Limb (tissue), 2 donors: ENCODE measurements around the gene PPFIA2.

Source experiments
- DNase-seq, 2 donors: peaks; one replicate each; pipeline ENCODE4 v3.0.0-alpha.2; 2016; ENCODE audit errors: extremely low spot score in 2 of 2

The PPFIA2 gene

DNA sequence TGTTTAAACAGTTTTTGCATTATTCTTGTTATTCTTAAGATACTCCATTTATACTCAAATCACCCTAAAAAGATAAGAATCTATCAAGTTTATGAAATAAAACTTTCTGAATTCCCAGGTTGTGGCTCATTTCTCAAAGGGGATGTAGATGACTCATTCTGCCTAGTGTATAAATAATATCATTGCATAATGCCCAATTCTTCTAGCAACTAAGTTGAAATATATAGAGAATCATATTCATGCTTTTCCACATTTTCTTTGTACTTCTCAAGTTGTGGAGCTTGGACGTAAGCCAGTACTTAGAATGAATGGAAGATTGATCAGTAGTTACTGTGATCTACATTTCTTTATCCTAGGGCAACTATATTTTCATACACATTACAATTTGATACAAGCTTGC, 201.1 kb downstream of the PPFIA2 start:
- DNase-seq: no peak

DNA sequence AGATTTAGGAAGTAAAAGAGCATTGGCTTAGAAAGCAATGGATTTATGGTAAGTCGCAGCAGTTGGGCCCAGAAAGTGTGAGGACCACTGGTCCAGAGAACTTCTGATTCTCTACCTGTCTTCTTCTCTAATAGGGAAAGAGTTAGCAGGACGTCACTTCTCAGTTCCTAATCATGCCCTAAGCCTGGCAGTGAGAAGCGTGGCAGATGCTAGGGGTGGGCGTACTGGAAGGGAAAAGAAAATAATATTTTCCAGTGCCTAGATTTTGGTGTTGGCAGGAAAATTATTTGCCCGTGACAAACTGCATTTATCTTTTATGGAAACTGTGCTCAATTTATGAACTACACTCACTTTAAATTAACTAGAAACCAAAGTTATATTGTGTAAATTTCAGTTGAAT, 212.3 kb downstream of the PPFIA2 start:
- DNase-seq: no peak

DNA sequence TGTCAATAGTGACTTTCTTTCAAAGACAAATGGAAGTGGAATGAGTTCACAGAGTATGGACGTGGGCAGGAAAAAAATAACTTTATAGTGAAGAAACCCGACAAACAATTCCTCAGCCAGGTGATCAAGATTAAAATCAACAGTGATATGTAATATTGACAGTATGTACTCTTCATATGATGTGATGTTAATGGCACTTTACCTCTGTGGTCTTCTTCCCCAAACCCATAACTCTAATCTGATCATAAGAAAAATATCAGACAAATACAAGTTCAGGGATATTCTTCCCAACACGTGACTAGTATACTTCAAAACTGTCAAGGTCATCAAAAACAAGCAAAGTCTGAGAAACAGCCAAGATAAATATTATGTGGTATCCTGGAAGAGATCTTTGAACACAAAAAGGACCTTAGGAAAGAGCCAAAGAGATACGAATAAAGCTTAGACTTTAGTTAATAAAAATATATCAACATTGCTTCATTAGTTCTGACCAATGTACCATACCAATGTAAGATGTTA, 215.5 kb downstream of the PPFIA2 start:
- DNase-seq: no peak

DNA sequence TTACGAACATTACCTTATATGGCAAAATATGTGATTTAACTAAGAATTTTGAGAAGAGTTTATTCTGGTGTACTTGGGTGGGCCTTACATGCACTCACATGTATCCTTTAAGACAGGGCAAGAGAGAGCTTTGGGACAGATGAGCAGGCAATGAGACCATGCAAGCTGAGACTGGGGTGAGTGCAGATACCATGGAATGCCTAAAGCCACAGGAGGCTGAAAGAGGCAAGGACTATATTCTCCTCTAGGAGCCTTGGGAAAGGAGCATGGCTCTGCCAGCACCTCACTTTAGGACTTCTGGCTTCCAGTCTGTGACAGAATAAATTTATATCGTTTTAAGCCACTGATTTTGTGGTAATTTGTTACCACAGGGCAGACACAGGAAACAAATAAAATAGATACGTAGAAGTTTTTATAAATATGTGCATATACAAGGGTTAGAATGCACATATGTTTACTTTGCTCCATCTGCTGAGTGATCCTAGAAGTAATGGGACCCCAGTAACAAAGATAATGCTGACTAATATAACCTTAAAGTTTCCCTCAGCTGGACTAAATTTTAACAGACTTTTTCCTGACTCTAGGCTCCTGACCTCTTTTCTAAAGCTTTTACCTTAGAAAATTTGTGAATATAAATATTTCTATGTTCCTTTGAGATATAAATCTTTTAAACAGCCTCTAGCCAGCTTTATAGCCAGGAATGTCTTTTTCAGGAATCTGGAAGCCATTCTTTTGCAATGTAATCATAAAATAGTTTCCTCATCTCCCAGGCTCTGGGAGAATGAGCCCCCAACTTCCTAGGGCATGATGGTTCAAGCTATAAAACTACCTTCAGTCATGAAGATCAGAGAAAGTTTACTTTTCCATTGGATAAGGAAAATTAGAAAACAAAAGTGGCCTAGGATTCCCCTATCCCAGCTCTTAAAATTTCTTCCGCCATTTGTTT, 216.8 kb downstream of the PPFIA2 start:
- no peak for DNase-seq

DNA sequence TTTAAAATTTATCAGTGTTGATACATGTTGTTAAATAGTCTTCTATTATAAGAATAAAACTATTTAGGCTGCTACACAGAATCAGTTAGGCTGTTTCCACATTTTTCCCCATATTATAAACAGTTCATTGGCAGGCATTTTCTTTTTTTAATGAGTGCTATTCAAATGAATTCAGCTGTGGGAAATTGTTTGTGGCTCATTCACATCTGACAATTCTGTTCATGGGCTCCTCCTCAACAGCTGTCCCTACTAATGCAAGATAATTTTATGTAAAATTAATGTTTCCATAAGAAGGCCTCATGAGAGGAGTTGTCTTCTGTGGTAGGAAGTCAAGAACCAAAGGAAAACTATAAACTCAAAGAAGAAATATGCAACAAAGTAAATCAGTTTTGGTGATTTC, 218.0 kb downstream of the PPFIA2 start:
- no peak for DNase-seq

DNA sequence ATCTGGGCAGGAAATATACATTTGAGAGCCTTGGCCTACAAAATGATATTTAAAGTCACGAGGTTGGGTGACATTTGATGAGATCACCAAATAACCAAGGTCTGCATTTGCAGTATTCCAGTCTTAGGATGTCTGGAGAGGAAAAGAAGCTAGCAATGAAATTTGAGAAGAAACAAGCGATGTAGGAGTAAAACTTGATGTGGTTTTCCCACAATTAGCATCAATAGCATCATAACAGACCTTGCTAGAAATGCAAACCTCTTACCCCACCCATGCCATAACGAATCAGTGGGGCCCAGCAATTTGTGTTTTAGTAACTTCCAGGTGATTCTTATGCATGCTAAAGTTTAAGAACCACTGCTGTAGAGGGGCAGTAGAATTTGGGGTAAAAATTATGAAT, 219.9 kb downstream of the PPFIA2 start:
- no peak for DNase-seq

DNA sequence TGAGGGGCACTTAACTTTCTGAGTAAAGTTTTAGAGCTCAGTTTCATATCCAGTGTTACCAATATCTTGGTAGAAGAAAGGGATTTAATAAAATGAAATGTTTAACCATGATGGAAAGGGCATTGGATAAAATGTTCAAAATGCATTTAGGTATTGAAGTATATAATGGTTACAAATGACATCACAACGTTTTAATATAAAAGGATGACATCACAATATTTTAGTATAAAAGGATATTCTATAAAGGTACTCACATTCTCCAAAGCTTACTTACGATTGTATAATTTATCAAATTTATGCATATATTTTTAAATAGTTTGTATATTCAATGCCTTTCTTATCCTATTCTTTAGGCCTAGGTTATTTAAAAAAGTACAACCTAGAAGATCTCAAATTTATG, 226.1 kb downstream of the PPFIA2 start:
- DNase-seq: no peak

DNA sequence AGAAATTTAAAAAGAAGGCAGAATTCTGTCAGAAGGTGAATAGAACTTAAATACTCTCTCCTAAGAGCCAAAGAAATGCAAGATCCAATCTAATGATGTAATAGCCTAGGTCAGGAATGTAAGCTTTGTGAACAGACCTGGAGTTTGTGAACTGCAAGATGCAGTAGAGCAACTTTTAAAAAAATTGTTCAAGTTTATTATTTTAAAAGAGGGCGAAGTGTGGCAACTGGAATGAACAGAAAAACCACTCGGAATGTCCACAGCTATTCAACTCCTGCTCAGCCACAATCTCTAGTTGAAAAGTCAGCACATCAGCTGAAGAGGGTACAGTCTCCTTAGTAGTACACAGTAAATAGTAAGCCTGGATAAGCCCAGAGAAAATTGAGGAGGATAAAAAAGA, 228.8 kb downstream of the PPFIA2 start:
- DNase-seq: no peak

DNA sequence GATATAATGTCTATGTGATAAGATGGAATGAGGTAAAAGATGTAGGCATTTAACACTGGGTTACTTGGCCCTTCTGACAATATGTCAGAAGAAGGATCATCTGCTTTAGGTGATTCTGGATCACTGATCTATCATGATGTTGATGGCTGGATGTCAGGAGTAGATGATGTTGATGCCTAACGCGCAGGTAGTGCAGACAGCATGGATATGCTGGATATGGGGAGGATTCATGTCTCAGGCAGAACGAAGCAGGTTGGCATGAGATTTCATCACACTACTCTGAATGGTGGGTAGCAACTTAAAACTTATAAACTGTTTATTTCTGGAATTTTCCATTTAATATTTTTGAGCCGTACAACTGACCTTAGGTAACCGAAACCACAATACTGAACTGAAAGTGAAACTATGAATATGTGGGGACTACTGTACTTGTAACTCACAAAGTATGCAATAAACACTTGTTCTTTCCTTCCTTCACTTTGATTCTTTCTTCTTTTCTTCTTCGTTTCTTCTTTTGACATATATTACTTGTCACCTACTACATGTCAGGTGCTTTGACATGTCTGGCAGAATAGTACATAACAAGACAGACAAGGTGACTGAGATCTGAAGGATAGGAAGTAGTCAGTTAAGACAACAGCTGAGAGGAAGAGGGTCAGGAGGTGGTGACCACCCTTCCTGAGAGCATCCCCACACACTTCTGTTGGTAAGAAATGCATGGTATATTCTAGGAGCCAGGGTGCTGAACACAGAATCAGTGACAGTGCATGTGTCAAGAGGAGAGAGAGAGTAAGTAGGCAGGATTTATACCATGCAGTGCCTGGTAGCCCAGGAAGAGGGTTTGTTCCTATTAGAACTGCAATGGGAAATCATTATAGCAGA, 238.8 kb downstream of the PPFIA2 start:
- no peak for DNase-seq

DNA sequence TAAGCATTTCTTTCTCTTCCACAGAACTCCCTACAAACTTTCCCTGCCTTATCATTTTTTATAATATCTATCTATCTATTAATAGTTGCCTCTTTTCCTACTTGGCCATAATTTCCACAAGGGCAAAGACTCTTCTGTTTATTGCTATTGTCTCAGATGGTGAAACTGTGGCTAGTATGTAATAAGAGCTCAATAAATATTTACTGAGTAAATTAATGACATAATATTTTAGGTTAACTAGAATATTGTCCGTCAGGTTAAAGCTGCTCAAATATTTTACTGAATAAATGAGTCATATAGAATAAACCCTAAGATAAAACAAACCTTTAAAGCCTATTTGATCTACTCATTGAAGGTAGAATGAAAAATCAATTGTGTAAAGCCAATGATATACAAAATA, 240.5 kb downstream of the PPFIA2 start:
- DNase-seq: no peak

DNA sequence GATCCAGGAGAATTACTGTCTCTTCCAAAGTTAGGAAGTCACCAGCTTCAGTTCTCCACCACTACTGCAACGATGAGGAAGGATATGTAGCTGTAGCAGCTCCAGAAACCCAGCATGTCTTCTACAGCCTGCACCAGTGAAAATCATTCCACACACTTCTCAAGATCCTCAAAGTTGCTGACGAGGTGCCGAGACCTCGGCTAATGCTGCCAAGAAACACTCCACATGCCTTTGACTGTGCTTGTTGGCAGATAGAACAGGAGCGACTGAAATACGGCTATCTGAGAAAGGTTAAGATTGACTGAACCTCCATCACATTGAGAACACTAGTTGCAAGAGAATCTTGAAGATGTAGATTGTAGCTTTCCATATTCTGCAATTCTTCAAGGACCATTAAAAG, 241.9 kb downstream of the PPFIA2 start:
- no peak for DNase-seq

DNA sequence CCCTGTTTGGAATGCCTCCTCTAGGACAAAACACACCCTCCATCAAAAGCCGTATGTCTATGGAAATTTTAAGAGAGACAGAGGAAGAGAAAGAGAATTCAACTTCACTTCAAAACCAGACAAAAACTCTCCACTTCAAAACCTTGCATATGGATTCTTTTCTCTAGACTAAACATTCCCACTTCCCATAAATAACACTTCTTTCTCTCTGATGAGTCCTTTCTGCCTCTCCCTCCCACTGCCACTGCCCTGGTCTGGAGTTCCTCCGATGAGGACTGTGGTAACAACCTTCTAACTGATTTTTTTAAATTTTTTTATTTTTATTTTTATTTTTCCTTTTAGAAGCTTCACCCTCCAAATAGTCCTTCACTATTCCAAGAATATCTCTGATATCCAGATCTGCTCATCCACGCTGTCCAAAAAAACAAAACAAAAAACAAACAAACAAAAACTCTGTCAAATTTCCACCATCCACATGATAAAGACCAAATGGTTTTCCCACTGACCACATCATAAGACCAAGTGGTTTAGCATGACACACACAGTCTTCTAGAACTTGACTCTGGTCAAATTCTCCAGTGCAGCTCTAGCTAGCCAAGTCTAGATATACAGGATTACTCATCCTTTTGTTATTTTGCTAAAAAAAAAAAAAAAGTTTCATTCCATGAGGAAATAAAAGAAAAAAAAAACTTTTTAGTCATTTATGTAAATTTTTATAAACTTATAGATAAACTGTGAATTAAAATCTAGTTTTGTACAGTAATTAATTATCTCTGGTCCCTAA, 256.0 kb downstream of the PPFIA2 start:
- DNase-seq: no peak

DNA sequence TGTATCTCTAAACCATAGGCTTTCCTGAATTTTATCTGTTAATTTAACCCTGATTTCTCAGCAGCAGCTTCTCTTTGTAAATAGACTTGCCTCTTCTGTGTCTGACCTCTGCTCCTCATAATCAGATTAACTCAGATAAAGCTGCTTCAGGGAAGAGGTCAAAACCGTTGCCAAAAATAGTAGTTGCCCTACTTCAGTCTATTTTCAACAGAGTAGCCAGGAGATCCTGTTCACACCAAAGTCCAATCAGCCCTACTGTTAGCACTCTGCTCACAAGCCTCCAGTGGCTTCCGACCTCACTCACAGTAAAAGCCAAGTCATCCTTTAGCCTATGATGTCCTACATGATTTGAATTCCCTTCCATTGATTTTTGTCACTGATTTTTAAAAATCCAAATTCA, 258.4 kb downstream of the PPFIA2 start:
- DNase-seq: no peak

DNA sequence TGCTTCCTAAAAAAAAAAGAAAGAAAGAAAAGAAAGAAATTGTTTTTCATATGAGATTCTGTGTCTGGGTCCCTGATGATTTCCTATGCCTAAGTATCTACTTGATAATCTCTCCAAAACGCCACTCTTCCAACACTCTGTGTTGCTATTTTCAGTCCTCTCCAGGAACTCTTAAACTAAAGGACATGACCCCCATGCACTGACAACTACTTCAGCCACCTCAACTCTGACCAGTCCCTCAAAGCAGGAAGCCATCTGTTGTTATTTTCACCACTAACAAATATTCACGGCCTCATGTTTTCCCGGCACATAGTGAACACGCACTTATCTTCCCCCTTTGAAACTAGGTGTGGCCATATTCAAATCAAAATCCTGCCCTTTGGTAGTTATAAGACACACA, 259.3 kb downstream of the PPFIA2 start:
- DNase-seq: no peak

DNA sequence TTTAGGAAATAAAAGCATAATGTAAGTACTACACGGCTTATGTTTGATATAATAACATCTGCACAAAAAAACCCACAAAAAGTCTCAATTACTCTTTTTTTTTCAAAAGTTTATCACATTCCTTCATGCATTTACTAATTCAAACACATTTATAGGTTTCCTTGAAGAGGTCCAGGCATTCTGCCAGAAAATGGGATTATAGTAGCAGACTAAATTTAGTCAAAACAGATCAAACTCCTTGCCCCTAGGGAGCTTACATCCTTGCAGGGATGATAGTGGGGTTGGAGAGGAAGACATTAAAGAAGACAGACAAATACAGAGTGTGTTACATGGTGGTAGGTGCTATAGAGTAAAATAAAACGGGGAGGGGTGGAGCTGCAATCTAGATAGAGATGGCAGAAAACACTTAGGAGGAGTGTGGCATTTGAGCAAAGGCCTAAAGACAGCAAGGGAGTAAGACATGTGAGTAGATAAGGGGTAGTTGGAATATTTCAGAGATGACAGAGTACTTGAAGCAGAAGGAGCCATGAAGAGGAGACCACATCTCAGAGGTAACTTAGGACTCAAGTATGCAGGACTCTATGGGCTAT, 266.9 kb downstream of the PPFIA2 start:
- DNase-seq: no peak

DNA sequence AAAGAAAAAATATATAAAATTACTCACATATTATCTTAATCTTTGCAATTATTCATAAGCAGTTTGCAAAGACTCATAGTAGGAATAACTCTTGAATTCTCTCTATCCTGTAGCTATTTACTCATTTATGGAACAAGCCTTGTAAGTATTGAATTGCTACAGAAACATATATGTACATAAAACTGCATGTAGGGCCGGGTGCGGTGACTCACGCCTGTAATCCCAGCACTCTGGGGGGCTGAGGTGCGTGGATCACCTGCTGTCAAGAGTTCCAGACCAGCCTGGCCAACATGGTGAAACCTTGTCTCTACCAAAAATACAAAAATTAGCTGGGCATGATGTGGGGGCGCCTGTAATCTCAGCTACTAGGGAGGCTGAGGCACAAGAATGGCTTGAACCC, 286.2 kb downstream of the PPFIA2 start:
- no peak for DNase-seq

DNA sequence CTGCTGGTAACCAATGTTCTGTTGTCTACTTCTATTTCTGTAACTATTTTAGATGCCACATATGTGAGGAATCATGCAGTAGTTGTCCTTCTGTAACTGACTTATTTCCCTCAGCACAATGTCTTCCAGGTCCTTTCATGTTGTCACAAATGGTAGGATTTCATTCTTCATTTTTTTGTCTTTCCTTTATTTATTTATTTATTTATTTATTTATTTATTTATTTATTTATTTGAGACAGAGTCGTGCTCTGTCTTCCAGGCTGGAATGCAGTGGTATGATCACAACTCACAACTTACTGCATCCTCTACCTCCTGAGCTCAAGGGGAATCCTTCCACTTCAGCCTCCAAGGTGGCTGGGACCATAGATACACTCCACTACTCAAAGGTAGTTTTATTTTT, 288.2 kb downstream of the PPFIA2 start:
- no peak for DNase-seq

DNA sequence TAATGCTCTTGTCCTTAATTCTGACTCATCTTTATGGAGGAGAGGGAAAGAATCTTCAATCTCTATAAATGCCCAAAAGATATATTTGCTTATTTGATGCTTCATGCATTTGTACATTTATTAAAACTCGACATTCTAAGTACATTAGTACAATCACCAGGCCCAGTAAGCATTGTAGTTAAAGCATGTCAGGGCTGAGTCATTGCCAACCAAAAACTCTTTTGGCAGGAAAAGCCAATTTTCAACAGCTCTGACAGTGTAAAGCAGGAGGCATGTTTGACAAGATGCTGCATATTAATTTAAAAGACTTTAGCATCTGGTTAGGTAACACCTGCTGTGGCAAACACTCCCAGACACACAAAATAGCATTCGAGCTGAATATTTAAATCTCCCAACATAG, 290.9 kb downstream of the PPFIA2 start:
- DNase-seq: no peak

DNA sequence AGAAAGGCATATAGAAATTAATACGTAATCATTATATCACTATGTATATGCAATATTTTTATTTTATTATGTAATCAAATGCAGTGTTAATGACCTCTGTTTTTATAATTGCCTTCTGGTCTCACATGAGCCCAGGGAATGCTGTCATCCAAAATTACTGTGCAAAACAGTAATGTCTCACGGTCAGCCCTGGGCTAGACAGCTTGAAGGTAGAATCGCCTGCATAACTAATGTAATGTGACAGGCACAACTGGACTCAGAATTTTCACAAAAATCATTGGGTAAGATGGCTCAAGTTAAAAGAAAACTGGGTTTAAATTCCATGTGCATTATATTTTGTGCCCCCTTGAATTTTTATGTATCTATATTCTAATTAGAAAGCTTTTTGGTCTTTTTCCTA, 293.3 kb downstream of the PPFIA2 start:
- no peak for DNase-seq

DNA sequence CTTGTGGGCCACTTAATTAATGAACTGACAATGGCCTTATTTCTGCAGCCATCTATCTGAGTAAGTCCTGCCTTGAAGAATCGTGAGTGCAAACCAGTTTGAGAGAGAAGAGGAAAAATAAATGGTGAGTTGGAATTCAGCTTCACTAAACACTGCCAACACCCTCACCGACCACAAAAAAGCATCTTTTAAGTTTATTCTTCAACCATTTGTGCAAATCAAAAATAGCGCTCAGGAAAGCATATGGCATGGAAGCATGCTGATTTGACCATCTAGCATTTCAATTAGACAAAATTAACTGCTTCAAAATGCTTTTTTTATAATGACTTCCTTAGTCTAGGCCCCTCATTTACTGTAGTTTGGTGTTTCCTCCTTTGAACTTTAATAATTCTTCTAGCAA, 294.0 kb downstream of the PPFIA2 start:
- DNase-seq: no peak

DNA sequence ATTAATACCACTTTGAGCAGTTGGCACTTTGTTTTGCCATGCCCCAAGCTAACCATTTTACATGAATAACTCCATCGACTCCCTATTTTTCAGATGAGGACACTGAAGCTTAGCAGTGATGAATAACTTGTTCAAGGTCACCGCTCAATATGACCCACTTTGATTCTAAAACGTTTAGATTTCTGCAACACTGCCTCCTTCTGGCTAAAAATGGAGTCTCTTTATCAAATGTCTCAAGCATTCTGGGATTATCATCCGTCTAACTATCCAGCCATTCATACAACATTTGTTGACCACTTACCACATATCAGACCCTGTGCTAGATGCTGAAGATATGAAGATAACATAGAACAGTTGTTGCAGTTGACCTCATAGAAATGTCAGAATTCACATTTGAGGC, 298.0 kb downstream of the PPFIA2 start:
- no peak for DNase-seq
